Measurements from ENCODE around the gene NCOA3.

The NCOA3 gene

DNA sequence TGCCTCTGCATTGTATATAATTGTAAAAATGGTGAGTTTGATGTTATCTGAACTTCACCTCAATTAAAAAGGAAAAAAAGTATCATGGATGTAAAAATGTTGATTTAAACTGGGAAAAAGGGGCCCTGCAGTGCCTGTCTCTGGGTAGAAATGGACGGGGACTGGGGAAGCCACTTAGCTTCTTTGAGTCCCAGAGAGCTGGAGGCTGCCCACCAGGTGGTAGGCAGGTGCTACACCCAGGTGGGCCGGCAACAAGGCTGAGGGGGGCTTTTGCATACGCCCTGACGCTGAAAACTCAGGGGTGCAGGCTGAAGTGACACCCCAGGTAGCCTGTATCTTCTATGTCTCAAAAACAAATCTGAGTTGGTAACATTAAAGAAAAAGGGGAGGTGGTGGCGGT lies 165.4 kb downstream of the NCOA3 start:
- no peak for DNase-seq (ENCODE audit: low spot score)

DNA sequence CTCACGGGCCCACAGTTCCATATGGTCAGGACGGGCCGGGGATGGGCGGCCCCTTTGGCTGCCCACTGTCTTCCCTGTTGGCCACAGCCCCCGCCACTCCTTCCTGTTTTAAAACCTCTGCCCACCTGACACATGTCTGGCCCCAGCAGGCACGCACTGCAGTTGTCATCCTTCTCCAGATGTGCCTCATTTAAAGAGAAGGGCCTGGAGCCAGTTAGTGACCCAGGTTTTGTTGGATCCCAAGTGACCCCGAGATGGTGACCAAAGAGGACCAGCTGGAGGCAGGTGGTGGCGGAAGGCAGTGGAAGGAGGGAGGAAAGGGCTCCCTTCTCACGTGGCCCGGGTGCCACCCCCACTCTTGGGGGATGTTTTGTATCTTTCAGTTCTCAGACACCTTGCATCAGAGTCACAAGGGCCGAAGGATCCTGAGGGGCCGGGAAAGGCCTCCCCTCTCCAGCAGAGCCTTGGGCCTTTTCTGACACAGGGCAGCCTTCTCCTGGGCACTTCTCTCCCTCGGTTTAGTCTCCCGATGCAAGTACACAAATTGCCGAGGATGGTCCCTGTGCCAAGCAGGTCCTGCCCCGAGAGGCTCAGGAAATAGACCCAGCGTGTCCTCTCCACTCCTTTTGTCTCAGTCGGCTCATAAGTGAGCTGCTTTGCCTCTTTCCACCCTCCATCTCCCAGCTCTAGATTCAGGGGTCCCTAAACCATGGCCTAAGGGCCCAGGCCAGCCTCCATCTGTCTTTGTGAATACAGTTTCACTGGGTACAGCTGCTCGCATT lies 166.0 kb downstream of the NCOA3 start:
- no peak for DNase-seq (ENCODE audit: low spot score)

DNA sequence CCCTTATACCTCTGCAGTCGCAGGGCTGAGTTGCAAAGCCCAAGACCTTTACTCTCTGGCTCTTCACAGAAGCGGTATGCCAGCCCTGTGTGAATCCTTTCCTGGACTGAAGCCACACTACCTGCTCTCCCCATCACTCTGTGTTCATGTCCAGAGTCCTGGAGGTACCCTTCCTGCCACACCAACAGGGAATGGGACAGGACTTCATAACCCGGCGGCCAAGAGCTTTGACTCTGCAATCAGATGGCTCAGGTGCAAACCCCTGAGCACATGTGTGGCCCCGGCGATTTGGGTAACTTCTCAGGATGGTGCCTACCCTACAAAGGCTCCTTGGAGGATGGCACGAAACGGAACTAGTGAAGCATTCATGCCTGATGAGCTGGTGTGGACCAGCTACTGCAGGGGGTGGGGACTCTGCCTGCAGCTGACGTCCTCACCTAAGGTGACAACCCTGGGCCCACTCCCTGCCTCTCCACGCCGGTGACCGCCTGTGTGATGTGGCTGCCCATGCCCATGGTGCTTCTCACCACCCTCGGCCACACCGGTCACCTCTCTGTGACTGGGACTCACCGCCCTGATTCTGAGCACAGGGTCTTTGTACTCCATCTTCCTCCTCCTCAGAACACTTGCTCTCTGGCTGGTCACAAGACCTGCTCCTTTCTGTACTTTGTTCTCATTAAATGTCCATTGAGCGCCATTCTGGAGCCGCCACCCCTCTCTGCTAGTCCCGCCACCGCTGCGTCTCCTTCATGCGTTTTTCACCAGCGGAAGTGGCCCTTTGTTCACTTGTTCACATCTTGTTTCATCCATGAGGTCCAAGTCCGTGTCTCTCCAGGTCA lies 166.8 kb downstream of the NCOA3 start:
- DNase-seq (ENCODE audit: low spot score), result no peak

DNA sequence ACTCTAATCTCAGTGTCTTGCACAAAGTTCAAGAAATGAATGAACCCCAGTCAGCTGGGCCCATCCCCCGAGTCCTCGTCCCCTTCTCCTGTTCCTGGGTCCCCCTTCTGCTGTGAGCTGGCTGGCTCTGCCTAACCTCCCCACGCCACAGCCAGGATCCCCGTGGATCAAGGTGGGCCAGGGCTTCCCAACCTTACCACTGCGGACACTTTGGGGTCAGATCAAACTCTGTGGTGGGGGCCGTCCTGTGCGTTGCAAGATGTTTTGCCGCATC lies 167.4 kb downstream of the NCOA3 start:
- no peak for DNase-seq (ENCODE audit: low spot score)

DNA sequence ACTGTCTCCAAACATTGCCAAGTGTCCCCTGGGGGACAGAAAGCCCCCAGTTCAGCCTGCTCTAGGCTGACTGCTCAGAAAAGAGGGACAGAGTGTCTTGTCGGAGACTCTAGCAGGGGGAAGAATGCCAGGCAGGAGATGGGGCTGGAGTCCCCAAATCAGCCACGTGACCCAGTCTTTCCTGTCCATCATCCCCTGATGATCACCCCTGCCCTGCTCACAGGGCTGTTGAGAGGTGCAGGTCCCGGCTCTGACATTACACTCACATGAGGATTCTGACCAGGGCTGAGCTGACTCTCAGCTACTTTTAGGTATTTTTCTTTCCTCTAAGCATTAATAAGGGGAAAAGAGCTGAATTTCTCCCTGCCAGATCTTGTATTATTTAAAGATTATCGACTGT lies 167.8 kb downstream of the NCOA3 start:
- no peak for DNase-seq (ENCODE audit: low spot score)

DNA sequence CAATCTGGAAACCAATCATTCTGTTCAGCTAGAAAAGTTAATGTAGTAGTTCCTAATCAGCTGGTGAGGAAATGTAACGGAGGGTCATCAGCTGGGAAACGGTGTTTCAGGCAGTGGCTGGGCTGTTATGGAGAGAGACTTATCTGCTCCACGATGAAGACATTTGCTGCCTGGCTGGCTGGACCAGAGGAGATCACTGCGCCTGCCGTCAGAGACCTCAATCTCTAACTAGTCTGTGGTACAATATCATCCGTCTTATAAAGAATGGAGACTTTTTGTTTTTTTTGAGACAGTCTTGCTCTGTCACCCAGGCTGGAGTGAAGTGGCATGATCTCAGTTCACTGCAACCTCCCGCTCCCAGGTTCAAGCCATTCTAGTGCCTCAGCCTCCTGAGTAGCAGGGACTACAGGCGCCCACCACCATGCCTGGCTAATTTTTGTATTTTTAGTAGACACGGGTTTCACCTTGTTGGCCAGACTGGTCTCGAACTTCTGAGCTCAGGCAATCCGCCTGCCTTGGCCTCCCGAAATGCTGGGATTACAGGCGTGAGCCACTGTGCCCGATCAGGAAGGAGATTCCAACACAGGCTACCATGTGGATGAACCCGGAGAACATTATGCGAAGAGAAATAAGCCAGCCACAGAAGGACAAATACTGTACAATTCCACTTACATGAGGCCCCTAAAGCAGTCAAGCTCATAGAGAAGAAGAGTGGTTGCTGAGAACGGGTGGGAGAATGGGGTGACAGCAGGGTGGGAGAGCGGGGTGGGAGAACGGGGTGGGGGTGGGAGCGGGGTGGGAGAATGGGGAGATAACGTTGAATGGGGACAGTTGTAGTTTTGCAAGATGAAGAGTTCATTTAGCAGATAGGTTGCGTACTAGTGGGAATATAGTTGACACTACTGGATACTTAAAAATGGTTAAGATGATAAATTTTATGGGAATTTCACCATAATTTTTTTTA lies 168.5 kb downstream of the NCOA3 start:
- DNase-seq (ENCODE audit: low spot score), result no peak

DNA sequence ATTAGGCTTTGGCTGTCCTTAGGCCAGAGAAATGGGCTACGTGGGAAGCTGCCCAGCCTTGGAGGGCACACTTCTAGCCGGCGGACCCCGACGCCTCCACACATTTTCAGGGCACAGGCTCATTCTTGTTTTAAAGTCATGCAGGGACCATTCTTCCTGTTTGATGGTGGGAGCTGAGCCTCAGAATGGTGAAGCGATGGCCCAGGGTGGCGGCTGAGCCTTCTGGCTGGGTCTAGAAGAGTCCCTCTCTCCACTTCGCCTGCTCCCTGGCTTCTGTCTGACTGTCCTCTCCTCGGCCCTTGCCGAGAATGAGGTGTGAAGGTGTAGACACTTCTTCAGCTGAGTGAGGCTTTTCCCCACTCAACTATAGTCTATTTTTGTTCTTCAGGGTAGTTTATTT lies 169.2 kb downstream of the NCOA3 start:
- no peak for DNase-seq (ENCODE audit: low spot score)

DNA sequence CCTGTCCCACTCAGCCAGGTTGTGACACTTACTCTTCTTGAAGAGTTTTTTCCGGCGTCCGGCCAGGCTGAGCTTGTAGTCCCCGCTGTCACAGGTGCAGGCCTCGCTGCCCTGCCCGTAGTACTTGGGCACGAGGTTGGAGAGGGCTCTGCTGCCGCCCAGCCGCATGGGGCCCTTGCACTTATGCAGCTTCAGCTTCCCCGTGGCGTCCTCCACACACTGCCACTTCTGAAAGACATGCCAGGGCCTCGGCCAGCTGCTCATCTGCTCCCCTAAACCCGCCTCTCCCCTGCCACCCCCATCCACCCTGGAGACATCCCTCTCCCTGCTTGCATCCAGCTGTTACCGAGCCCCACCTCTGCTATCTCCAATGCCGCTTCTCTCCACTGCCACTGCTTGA lies 170.5 kb downstream of the NCOA3 start:
- DNase-seq (ENCODE audit: low spot score), result no peak

DNA sequence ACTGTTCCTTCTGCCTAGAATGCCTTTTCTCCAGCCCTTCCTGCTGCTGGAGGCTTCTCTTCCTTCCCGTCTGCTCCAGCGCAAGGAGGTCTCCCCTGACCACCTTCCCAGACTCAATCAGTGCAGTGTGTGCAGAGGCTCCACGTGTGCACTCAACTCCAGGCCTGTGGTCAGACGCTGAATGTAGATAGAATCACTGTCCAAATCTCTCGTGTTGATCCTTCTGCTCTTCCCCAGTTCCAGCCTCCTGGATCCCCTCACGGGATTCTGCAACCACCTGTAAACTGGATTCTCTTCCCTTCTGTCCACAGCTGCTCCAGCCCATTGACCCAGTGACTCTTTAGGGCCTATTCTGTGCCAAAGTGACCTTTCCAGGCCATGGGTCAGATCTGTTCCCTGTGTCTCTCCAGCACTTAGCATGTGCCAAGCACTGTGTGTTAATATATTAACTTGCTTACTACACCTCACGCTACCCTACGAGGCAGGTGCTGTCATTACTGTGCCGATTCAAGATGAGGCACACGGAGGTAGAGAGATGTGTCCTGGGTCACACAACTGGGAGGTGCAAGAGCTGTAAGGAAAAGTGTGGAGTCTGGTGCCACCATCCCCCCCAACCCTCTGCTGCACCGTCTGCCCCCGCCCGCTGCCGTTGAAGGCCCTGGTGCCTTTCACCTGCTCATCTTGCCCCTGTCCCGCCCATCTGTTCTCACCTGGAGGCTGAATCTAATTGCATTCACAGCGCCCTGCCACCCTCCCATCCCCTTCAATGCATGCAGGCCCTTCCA lies 171.4 kb downstream of the NCOA3 start:
- DNase-seq (ENCODE audit: low spot score), result no peak

DNA sequence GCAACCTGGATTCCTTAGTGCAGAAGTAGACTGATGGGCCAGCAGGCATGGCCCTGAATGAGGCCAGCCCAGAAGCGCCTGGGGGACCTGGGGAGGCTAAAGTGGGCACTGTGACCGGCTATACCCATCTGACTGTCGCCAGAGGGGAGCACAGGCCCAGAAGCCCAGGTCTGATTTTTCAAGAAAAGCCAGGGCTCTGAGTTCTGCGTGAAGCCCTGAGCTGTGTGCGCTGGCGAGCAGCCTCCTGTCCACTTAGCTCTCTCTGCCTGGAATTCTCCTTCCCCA lies 171.9 kb downstream of the NCOA3 start:
- no peak for DNase-seq (ENCODE audit: low spot score)

DNA sequence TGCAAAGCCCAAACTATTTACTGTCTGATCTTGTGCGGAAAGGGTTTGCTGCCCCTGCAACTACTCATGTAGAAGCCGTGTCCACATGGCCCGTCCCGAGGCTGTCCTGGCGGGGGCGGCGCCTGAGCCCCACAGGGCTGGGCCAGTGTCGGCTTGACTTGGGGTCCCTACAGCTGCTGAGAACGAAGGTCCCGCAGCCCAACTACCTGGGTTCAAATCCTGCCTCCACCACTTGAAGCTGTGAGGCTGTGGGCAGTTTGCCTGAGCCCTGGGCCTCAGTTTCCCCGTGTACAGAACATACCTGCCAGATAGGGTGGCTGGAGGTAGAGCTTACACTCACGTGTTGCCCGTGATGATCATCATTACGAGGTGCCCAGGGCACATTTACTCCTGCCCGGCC lies 172.5 kb downstream of the NCOA3 start:
- DNase-seq (ENCODE audit: low spot score), result no peak

DNA sequence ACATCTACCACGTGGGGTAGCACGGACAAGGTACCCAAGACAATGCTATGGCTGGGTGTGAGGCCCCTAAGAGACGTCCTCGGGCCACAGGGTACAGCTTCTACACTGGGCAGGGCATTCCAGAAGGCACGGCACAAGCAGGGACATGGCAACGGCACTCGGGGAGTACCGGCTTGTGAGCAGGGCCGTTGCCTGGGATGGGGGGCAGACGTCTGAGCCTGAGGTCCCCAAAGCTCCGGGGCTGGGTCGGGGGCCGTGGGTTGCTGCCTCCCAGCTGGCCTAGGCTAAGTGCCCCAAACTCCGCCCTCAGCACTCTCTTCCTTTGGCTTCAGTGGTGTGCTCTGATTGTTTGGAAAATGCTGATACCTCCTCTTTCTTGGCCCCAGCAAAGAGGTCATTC lies 173.0 kb downstream of the NCOA3 start:
- DNase-seq (ENCODE audit: low spot score), result no peak

DNA sequence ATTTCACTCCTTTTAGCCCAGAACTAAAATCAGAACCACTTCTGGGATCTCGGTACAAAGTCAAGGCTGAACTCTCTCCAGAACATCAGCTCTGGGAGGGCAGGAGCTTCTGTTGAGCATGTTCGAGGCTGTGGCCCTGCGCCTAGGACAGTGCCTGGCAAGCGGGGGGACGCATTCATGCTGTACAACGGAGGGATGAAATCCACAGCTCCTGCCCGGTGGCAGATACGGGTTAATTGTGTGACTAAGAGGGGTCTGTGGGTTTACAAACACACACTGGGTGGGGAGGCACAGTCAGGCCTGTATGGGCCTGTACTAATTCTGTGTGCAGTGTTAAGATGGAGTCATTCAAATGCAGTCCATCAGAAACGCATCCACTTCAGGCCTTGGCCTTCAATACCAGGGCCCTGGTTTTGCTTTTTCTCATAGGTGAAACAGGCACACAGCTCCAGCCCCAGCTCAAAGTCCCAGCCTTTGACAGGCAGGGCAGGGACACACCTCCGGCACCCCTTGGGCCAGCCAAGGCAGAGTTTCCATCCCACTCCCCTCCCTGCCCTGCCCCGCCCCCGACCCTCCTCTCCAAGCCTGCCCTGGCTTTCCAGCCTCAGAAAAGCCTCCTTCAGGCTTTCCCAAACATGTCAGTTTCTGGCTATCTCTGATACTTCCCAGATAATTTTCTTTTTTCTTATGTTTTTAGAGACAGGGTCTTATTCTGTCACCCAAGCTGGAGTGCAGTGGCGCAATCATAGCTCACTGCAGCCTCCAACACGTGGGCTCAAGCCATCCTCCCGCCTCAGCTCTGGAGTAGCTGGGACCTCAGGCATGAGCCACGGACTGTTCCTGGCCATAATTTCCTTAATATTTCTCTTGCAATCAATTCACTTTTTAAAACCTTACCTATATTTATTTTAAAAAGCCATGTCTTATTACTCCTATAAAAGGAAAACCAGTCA lies 173.8 kb downstream of the NCOA3 start:
- DNase-seq (ENCODE audit: low spot score), result no peak

DNA sequence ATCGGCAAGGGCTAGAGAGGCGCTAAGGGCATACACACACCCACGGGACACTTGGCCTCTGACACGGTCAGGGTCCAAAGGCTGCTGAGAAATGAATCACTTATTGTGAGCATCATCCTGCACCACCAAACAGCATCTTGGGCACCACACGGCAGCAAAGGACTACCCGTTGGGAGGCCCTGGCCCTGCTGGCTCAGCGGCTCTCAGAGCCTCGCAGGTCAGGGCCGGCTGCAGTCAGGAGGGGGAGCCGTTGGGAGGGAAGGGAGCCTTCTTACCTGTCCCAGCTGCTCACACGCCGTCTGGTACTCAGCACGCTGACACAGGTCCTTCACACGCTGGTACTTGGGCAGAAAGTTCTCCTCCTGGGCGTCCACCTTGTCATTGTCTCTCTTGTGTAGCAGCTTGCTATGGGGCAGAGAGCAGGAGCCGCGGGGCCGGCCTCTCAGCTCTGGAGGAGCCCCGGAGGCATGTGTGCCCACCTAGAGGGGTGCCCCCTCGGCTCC lies 174.6 kb downstream of the NCOA3 start:
- no peak for DNase-seq (ENCODE audit: low spot score)

DNA sequence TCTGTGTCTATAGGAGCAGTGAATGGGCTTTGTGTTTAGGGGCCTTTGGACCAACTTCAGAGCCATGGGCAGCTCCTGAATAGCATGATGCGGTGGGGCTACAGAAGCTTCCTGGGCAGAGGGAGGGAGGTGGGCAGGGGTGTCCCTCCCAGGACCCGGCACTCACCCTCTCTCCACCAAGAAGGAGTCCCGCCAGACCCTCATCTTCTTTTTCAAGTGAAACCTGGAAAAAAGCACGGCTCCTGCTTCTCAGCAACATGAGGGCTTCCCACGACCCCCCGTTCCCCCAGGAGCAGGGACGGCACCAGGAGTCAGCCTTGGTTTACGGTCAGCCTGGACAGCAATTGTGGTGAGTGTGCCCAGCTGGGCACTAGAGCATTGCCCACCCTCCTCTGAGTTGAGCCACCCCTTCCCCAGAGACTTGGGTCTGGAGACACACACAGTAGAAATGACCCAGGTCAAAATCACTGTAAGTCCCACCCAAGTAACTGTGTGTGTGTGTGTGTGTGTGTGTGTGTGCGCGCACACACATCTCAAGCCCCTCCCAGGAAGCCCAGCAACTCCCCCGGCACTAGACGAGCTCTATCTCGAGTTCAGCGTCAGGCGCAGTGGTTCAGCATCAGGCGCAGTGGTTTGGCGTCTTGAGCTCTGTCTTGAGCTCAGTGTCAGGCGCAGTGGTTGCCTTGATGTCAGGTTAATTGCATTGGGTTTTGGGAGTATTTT lies 175.4 kb downstream of the NCOA3 start:
- DNase-seq (ENCODE audit: low spot score), result no peak

DNA sequence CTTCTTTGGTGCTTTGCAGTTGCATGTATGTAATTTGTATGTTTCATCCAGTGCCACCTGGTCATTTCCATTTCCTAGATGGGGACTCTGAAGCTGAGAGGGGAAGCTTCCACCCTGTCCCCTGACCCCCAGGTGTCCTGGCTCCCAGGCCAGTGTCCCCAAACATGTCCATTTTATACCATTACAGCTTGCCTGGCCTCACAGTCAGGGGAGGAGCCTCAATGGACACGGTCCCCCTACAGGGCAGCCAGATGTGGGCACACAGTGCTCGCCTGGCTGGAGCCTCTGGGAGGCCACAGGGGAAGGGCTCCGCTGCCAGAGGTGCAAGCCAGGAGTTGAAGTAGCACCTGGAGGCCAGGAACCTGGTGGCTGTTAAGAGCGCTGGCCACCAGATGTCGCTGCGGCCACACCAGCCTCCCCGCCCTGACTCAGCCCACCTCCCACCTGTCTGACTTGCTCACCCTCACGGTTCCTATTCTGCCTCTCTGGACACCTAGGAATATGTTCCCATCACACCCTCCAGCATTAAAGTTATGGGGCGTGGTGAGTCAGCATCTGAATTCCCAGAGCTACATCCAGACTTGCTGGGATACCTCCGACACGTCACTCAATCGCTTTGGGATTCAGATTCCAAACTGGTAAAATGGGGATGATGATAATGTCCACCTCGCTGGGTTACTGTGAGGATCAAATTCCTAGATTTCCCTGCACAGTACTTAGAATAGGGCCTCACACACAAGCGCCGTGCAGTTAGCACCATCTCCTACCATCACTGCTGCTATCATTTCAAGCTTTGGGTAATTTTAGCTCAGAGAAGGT lies 176.2 kb downstream of the NCOA3 start:
- DNase-seq (ENCODE audit: low spot score), result peak; percentile 45

DNA sequence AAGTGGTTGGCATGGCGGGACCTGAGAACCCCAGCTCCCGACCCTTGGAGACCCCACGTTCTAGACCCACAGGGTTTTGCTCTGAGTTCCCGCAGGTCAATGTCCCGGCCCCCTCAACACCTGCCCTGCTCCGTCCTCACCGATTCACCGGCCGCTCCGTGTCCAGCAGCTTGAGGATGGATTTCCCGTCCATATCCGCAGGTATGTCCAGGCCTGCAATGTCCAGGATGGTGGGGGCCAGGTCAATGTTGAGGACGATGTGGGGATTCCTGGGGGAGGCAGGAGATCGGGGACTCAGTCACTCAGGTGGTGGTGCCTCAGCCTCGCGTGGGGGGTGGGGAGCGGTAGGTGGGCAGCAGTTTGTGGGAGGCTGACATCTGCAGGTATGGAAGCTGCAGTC lies 176.8 kb downstream of the NCOA3 start:
- DNase-seq (ENCODE audit: low spot score), result no peak

DNA sequence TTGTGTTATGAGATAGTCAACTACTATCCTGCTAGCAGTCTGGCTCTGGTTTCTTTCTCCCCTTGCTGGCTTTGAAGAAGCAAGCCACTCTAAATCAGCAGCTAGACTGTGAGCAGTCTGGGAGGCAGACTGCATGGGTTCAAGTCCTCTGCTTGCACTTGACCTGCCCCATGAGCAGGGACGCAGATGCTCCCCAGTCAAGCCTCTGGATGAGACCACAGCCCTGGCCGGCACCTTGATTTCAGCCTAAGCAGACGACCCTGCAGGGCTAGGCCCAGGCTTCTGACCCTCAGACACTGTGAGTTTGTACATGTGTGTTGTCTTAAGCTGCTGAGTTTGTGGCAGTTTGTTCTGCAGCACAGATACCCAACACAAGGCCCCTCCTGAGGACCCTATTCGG lies 177.8 kb downstream of the NCOA3 start:
- no peak for DNase-seq (ENCODE audit: low spot score)
